K562 (cell line): ENCODE results near the gene HSD11B1. TPM values are rescaled to one million over a fixed set of nuclear protein-coding genes. Genes with fewer than 3 reads are reported as not detected.

ENCODE experiments used
- ATAC-seq: fragments of 200-7000 bp; cut with Tn5 transposase; 3 replicates; pipeline ENCODE4 v1.9.1; 2020; ENCODE audit warnings: moderate library complexity
- BruUV-seq: library from RNA; stranded (reverse); fragments of 400-500 nt; replicated peaks from 2 replicates; lab custom pipeline; 2021; lab: Mats Ljungman, UMichigan
- CTCF ChIA-PET: fragments of 300-600 bp; formaldehyde crosslinking; extraction: SDS; loops from one replicate; lab custom pipeline; 2021; ENCODE audit warnings: low intra/inter-chr PET ratio; lab: Yijun Ruan, JAX
- POLR2A ChIA-PET: fragments of 300-600, 350-650 bp; sonication (Branson Sonifier 250); formaldehyde crosslinking; extraction: SDS; loops from one replicate; lab custom pipeline; 2021; ENCODE audit warnings: antibody characterized with exemption, inconsistent platforms; lab: Yijun Ruan, JAX
- DNase-seq, 4 experiments: peaks; one replicate each; pipeline versions ENCODE4 v3.0.0 to v3.0.0-alpha.2; 2011 to 2018; ENCODE audit warnings: low spot score in 3 of 4, mixed read lengths in 3 of 4; ENCODE audit errors: extremely low read depth in 1 of 4
- FAIRE-seq: peaks from 2 replicates; lab custom pipeline; 2011; peaks lifted over from hg19 to GRCh38; lab: Jason Lieb, UNC
- H2AFZ ChIP-seq: 2 replicates; pipeline ENCODE4 v1.6.0; 2011; ENCODE audit warnings: low read depth, low read length, control low read depth, inconsistent platforms
- H3K27ac ChIP-seq: fragments of 200-600 bp; 3 replicates; pipeline ENCODE4 v1.8.0; 2011; ENCODE audit warnings: low read depth, mild to moderate bottlenecking, control low read depth, inconsistent platforms, low read length, moderate library complexity, mixed read lengths; ENCODE audit errors: extremely low read depth
- H3K27me3 ChIP-seq, 2 experiments: fragments of 300-600 bp in 1 of 2; 2 replicates in 1 of 2; 3 replicates in 1 of 2; pipeline versions ENCODE4 v1.6.0 to v1.8.0; 2011; ENCODE audit warnings: inconsistent platforms in 2 of 2, low read length in 2 of 2, mild to moderate bottlenecking in 1 of 2, mixed read lengths in 1 of 2, moderate library complexity in 1 of 2; ENCODE audit not compliant: control insufficient read depth in 2 of 2, insufficient read depth in 2 of 2
- H3K36me3 ChIP-seq: fragments of 300-600 bp; 3 replicates; pipeline ENCODE4 v1.8.0; 2011; ENCODE audit warnings: mild to moderate bottlenecking, low read length, inconsistent platforms; ENCODE audit not compliant: control insufficient read depth, insufficient read depth
- H3K4me1 ChIP-seq, 2 experiments: fragments of 200-600 bp in 1 of 2; replicated peaks in 1 of 2; 2 replicates in 1 of 2; 3 replicates in 1 of 2; pipeline versions ENCODE4 v1.5.1 to v1.8.0; 2011; ENCODE audit warnings: inconsistent platforms in 2 of 2, low read length in 2 of 2, mild to moderate bottlenecking in 1 of 2, mixed read lengths in 1 of 2, moderate library complexity in 1 of 2; ENCODE audit not compliant: control insufficient read depth in 2 of 2, insufficient read depth in 2 of 2
- H3K4me2 ChIP-seq: 2 replicates; pipeline ENCODE4 v1.6.1; 2011; ENCODE audit warnings: low read length, control low read depth, inconsistent platforms, mixed read lengths; ENCODE audit not compliant: insufficient read depth
- H3K4me3 ChIP-seq: fragments of 200-600 bp; sonication (generic), shearing (Covaris generic); 2 replicates; pipeline ENCODE4 v1.5.1; 2016; ENCODE audit warnings: control low read depth, inconsistent platforms
- H3K79me2 ChIP-seq: fragments of 200-600 bp; 3 replicates; pipeline ENCODE4 v1.8.0; 2011; ENCODE audit warnings: low read length, inconsistent platforms; ENCODE audit not compliant: control insufficient read depth, insufficient read depth
- H3K9ac ChIP-seq, 2 experiments: 2 replicates each; pipeline versions ENCODE4 v1.6.0 to v1.6.1; 2011; ENCODE audit warnings: low read depth in 2 of 2, low read length in 2 of 2, control low read depth in 1 of 2, inconsistent platforms in 1 of 2, mild to moderate bottlenecking in 1 of 2, mixed read lengths in 1 of 2; ENCODE audit not compliant: insufficient read depth in 1 of 2
- H3K9me1 ChIP-seq: one replicate; pipeline ENCODE4 v1.6.0; 2011; ENCODE audit warnings: inconsistent platforms, mild to moderate bottlenecking, low read length, moderate library complexity; ENCODE audit not compliant: control insufficient read depth, insufficient read depth
- H3K9me3 ChIP-seq: replicated peaks from 2 replicates; pipeline ENCODE4 v1.5.1; 2011; ENCODE audit warnings: low read depth, low read length, inconsistent platforms; ENCODE audit not compliant: control insufficient read depth, insufficient read depth
- H4K20me1 ChIP-seq: replicated peaks from 2 replicates; pipeline ENCODE4 v1.6.1; 2011; ENCODE audit warnings: low read length, inconsistent platforms, mixed read lengths; ENCODE audit not compliant: control insufficient read depth, insufficient read depth
- ATF7 ChIP-seq: fragments of 450-650 bp; IDR thresholded peaks from 2 replicates; pipeline ENCODE4 v1.7.1; 2014; ENCODE audit warnings: mild to moderate bottlenecking, moderate library complexity
- FOXP4 ChIP-seq: sonication (generic); formaldehyde crosslinking; IDR thresholded peaks from 2 replicates; pipeline ENCODE4 v1.8.0; 2022; ENCODE audit warnings: mild to moderate bottlenecking, missing genetic modification reagents, borderline replicate concordance
- ILK ChIP-seq: fragments of 450-650 bp; IDR thresholded peaks from 2 replicates; pipeline ENCODE4 v1.6.1; 2016; ENCODE audit warnings: missing genetic modification characterization, low read depth, mild to moderate bottlenecking, missing compliant biosample characterization, moderate library complexity, borderline replicate concordance
- MCM2 ChIP-seq: fragments of 450-650 bp; IDR thresholded peaks from 2 replicates; pipeline ENCODE4 v1.6.1; 2017; ENCODE audit warnings: low read depth, mild to moderate bottlenecking
- MGA ChIP-seq: fragments of 450-650 bp; IDR thresholded peaks from 2 replicates; pipeline ENCODE4 v1.6.1; 2016; ENCODE audit warnings: mild to moderate bottlenecking, moderate library complexity
- NCOR1 ChIP-seq: fragments of 450-650 bp; IDR thresholded peaks from 2 replicates; pipeline ENCODE4 v1.6.1; 2016; ENCODE audit warnings: mild to moderate bottlenecking, moderate library complexity
- NR2C1 ChIP-seq, 2 experiments: fragments of 450-650 bp; IDR thresholded peaks; 2 replicates each; pipeline ENCODE4 v1.6.1; 2017; ENCODE audit warnings: mild to moderate bottlenecking in 2 of 2, antibody characterized with exemption in 1 of 2, inconsistent platforms in 1 of 2, missing compliant biosample characterization in 1 of 2, missing genetic modification characterization in 1 of 2
- STAT5B ChIP-seq: fragments of 250-450 bp; sonication (Bioruptor Pico); IDR thresholded peaks from 2 replicates; pipeline ENCODE4 v1.8.0; 2021; ENCODE audit warnings: mild to moderate bottlenecking, inconsistent platforms
- ZNF444 ChIP-seq: fragments of 250-450 bp; sonication (Bioruptor Pico); IDR thresholded peaks from 2 replicates; pipeline ENCODE4 v1.4.0; 2020; ENCODE audit warnings: mild to moderate bottlenecking, moderate library complexity
- WGBS: fragments of 100-300 bp; shearing (Covaris generic); methylation state at CpG from one replicate; pipeline ENCODE4 v1.1.6; 2016; ENCODE audit warnings: low coverage, mixed read lengths; ENCODE audit not compliant: insufficient coverage; ENCODE audit errors: missing lambda C conversion rate; 5-methylcytosine and 5-hydroxymethylcytosine counted together
- in situ Hi-C: fragments of 300-500 bp; cut with MboI; formaldehyde crosslinking; loops from 4 replicates; pipeline ENCODE4 v1.15.0; 2018; ENCODE audit warnings: inconsistent platforms, mixed read lengths
- intact Hi-C: fragments of 100-400 bp; cut with micrococcal nuclease; formaldehyde crosslinking; loops from 2 replicates; pipeline ENCODE4 v1.14.2; 2022
- polyA plus RNA-seq, 8 experiments: library from polyadenylated mRNA; depleted of rRNA in 4 of 8; stranded (reverse) in 5 of 8; unstranded in 3 of 8; fragments of >200 nt; fragmentation: Nextera tagmentation in 2 of 8; fragmentation: Illumina TruSeq in 1 of 8; extraction: Ambion mirVana in 2 of 8; extraction: Trizol in 1 of 8; gene quantifications; 2 replicates each; pipeline versions ENCODE4 v1.2.1 to v1.2.3, GENCODE V29; 2011 to 2014; ENCODE audit warnings: inconsistent platforms in 1 of 8, missing spikeins in 1 of 8
- total RNA-seq, 7 experiments: library from RNA; depleted of rRNA in 6 of 7; stranded (reverse); fragments of >200 nt in 6 of 7; fragmentation: Illumina TruSeq in 2 of 7; extraction: Trizol in 2 of 7; gene quantifications; 2 replicates each; pipeline versions ENCODE4 v1.2.1 to v1.2.3, GENCODE V29; 2011 to 2021; ENCODE audit warnings: low replicate concordance in 1 of 7

The HSD11B1 gene
- total and polyA plus RNA-seq, 9 of the 15 experiments (the other 6 are each of a cell fraction or from before 2014, with no cell fraction given), result 0.04 to 0.16 TPM; not detected in 7

GRCh38 chr1:209662879-209663327, 41.7 kb upstream of the HSD11B1 start:
- CTCF ChIA-PET, result no interaction called here
- BruUV-seq, result no TSS peak
- no peak overlapping the region for H3K4me3 ChIP-seq
- intact Hi-C loops (no loop called here), in situ Hi-C loops (no loop called here)
- ATAC-seq (no peak), FAIRE-seq (no peak), DNase-seq (no peak)
- POLR2A ChIA-PET, result interaction anchor here (0.7 to 2.3 kb wide), 2 partner anchors 10 to 12 kb away, joined by 3 to 9 read pairs; partner anchors contain the start of genes G0S2 and LAMB3
- H3K9me1 ChIP-seq, result no peaks in the 10 kb centered on the region
- WGBS, result 46% methylated on average over 3 of the region's 3 CpGs
- H3K9ac ChIP-seq, result no peak overlapping the region
- no peaks in the 10 kb centered on the region for H3K36me3 ChIP-seq
- no peaks in the 10 kb centered on the region for H3K9me3 ChIP-seq
- H2AFZ ChIP-seq, result no peak overlapping the region
- H3K4me2 ChIP-seq, result no peak overlapping the region
- peaks cover 0 to 9% of the 10 kb centered on the region in 2 experiments; a peak in 2 of 5 replicates for H3K4me1 ChIP-seq
- H3K79me2 ChIP-seq, result no peaks in the 10 kb centered on the region
- no peaks in the 10 kb centered on the region for H4K20me1 ChIP-seq
- no peaks in the 10 kb centered on the region; a peak in 1 of 5 replicates for H3K27me3 ChIP-seq
- no peak overlapping the region for H3K27ac ChIP-seq
- no peak for TF ChIP-seq ILK (tag)
- no peak for TF ChIP-seq FOXP4 (CRISPR knock-in tag)
- TF ChIP-seq NR2C1 (IDR thresholded peaks at IDR 0.05), result no peak
- no peak for TF ChIP-seq NR2C1 (tag; IDR thresholded peaks at IDR 0.05)
- no peak for TF ChIP-seq MGA
- TF ChIP-seq ZNF444 (CRISPR knock-in tag), result no peak
- no peak for TF ChIP-seq MCM2
- TF ChIP-seq STAT5B (CRISPR knock-in tag), result no peak
- TF ChIP-seq NCOR1, result no peak
- no peak for TF ChIP-seq ATF7
